ENCODE data around the gene TPP2. TPM values are rescaled to one million over a fixed set of nuclear protein-coding genes. Genes with fewer than 3 reads are reported as not detected.

Gene TPP2
- total RNA-seq, 2 donors from 2014 or later = 64.2 to 80.6 TPM

GRCh38 chr13:102587916-102588315 lies 8.9 kb upstream of the TPP2 start:
- Mint-ChIP-seq H3K4me3 (no peak overlapping the region), H3K9me3 (no peaks in the 10 kb centered on the region), H3K27ac (no peak overlapping the region), H3K36me3 (ENCODE audit: low read depth) (no peaks in the 10 kb centered on the region), H3K27me3 (ENCODE audit: insufficient read depth) (no peaks in the 10 kb centered on the region), H3K4me1 (peaks cover 5% of the 10 kb centered on the region)
- Histone ChIP-seq H3K9ac (ENCODE audit: extremely low read depth, low read length, poor library complexity, severe bottlenecking) (no peak overlapping the region), H3K27me3 (ENCODE audit: control insufficient read depth, insufficient read depth, low read length, poor library complexity, severe bottlenecking) (no peaks in the 10 kb centered on the region), H3K36me3 (ENCODE audit: control insufficient read depth, insufficient read depth, low read length) (no peaks in the 10 kb centered on the region), H3K27ac (ENCODE audit: low read depth, low read length) (no peak overlapping the region), H3K9me3 (ENCODE audit: control insufficient read depth, low read length) (no peaks in the 10 kb centered on the region), H3K4me1 (ENCODE audit: control insufficient read depth, insufficient read depth, low read length) (no peaks in the 10 kb centered on the region), H3K4me3 (ENCODE audit: low read length) (no peak overlapping the region)
- 54% methylated on average over 1 of the region's 2 CpGs; no CpG with 5 or more reads in 1 of the 2 experiments for WGBS, 2 experiments (ENCODE audit: insufficient coverage in 1 of 2, insufficient read length in 1 of 2)
- TF ChIP-seq CTCF (conservative IDR thresholded peaks at IDR 0.05) = no peak
- no peak for DNase-seq

GRCh38 chr13:102589301-102589822 lies 7.4 kb upstream of the TPP2 start:
- Histone ChIP-seq H3K27ac (ENCODE audit: low read depth, low read length) (no peak overlapping the region), H3K36me3 (ENCODE audit: control insufficient read depth, insufficient read depth, low read length) (no peaks in the 10 kb centered on the region), H3K9me3 (ENCODE audit: control insufficient read depth, low read length) (no peaks in the 10 kb centered on the region), H3K9ac (ENCODE audit: extremely low read depth, low read length, poor library complexity, severe bottlenecking) (no peak overlapping the region), H3K4me1 (ENCODE audit: control insufficient read depth, insufficient read depth, low read length) (no peaks in the 10 kb centered on the region), H3K4me3 (ENCODE audit: low read length) (no peak overlapping the region), H3K27me3 (ENCODE audit: control insufficient read depth, insufficient read depth, low read length, poor library complexity, severe bottlenecking) (no peaks in the 10 kb centered on the region)
- Mint-ChIP-seq H3K36me3 (ENCODE audit: low read depth) (no peaks in the 10 kb centered on the region), H3K27ac (no peak overlapping the region), H3K9me3 (no peaks in the 10 kb centered on the region), H3K4me3 (no peak overlapping the region), H3K27me3 (ENCODE audit: insufficient read depth) (no peaks in the 10 kb centered on the region), H3K4me1 (peaks cover 5% of the 10 kb centered on the region)
- 90 to 91% methylated on average over 4 to 7 of the region's 7 CpGs for WGBS, 2 experiments (ENCODE audit: insufficient coverage in 1 of 2, insufficient read length in 1 of 2)
- no peak for TF ChIP-seq CTCF (conservative IDR thresholded peaks at IDR 0.05)
- no peak for DNase-seq

- no peak overlapping the region for H3K9ac ChIP-seq (ENCODE audit: extremely low read depth, low read length, poor library complexity, severe bottlenecking)
- peak overlapping the region; percentile 81 for H3K27ac Mint-ChIP-seq
- no peaks in the 10 kb centered on the region for H3K4me1 ChIP-seq (ENCODE audit: control insufficient read depth, insufficient read depth, low read length)
- H3K4me3 Mint-ChIP-seq = peak overlapping the region; percentile 66
- H3K4me1 Mint-ChIP-seq = peaks cover 5% of the 10 kb centered on the region
- no peaks in the 10 kb centered on the region for H3K36me3 ChIP-seq (ENCODE audit: control insufficient read depth, insufficient read depth, low read length)
- H3K36me3 Mint-ChIP-seq (ENCODE audit: low read depth) = no peaks in the 10 kb centered on the region
- 7 to 8% methylated on average over 26 to 36 of the region's 36 CpGs for WGBS, 2 experiments (ENCODE audit: insufficient coverage in 1 of 2, insufficient read length in 1 of 2)
- H3K27me3 ChIP-seq (ENCODE audit: control insufficient read depth, insufficient read depth, low read length, poor library complexity, severe bottlenecking) = no peaks in the 10 kb centered on the region
- no peaks in the 10 kb centered on the region for H3K27me3 Mint-ChIP-seq (ENCODE audit: insufficient read depth)
- peak; percentile 79 for TF ChIP-seq CTCF (conservative IDR thresholded peaks at IDR 0.05)
- H3K9me3 ChIP-seq (ENCODE audit: control insufficient read depth, low read length) = no peaks in the 10 kb centered on the region
- H3K4me3 ChIP-seq (ENCODE audit: low read length) = peak overlapping the region; percentile 81
- peak; percentile 95 for DNase-seq
- no peak overlapping the region for H3K27ac ChIP-seq (ENCODE audit: low read depth, low read length)
- H3K9me3 Mint-ChIP-seq = no peaks in the 10 kb centered on the region
Observed at GRCh38 chr13:102591988-102592781, 4.6 kb upstream of the TPP2 start.

All from endodermal cell (in vitro differentiated cells).